Muscle layer of colon (tissue), 2 donors: ENCODE results near the gene SLC2A2.

Experiments
- H3K27ac ChIP-seq: one replicate; pipeline ENCODE4 v1.7.0; 2013; ENCODE audit warnings: low read depth, mild to moderate bottlenecking, low read length, moderate library complexity
- H3K27me3 ChIP-seq, 2 donors: one replicate each; pipeline ENCODE4 v1.7.0; 2013; ENCODE audit warnings: low read length in 2 of 2, mild to moderate bottlenecking in 2 of 2; ENCODE audit not compliant: insufficient read depth in 2 of 2, control insufficient read depth in 1 of 2
- H3K36me3 ChIP-seq: one replicate; pipeline ENCODE4 v1.7.0; 2013; ENCODE audit warnings: mild to moderate bottlenecking, low read length; ENCODE audit not compliant: insufficient read depth
- H3K4me1 ChIP-seq: one replicate; pipeline ENCODE4 v1.7.0; 2013; ENCODE audit warnings: mild to moderate bottlenecking, low read length; ENCODE audit not compliant: insufficient read depth
- H3K4me3 ChIP-seq, 2 donors: one replicate each; pipeline ENCODE4 v1.7.0; 2013; ENCODE audit warnings: low read length in 2 of 2, low read depth in 1 of 2, mild to moderate bottlenecking in 1 of 2, moderate library complexity in 1 of 2
- H3K9ac ChIP-seq: one replicate; pipeline ENCODE4 v1.7.0; 2013; ENCODE audit warnings: low read length
- H3K9me3 ChIP-seq: one replicate; pipeline ENCODE4 v1.7.0; 2013; ENCODE audit warnings: mild to moderate bottlenecking, low read length
- donor health status: abdominal sarcoma.
- donor health status: Adenocarcinoma of cecum.

The SLC2A2 gene

DNA sequence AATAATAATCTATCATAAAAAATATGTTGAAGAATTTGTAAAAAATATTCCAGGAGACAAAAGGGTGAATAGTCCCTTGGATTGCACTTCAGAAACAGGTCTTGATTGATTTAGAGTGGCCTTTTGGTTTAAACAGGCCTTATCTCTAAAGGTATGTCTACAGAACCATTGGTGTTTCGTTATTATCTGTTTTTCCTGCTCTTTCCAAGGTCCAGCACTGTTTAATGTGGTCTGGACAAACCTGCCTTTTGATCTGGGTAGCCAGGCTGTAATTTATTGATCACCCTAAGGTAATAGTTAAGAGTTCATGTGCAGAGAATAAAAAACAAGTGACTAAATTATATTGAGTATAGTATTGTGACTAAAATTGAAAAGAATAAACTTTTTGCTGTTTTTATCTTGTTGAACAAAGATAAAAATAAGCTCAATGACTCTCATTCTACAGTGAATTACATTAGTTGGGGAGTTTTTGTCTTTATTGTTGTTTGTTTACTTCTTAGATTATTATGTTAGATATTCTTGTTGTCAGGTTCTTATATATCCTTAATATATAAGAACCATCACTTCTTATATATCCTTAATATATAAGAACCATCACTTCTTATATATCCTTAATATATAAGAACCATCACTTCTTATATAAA lies 25.1 kb downstream of the SLC2A2 start:
- Histone ChIP-seq H3K9ac (no peak overlapping the region), H3K4me3 (no peak overlapping the region), H3K36me3 (no peaks in the 10 kb centered on the region), H3K4me1 (peaks cover 15% of the 10 kb centered on the region), H3K27ac (no peak overlapping the region), H3K27me3 (no peaks in the 10 kb centered on the region), H3K9me3 (no peaks in the 10 kb centered on the region)

GRCh38 chr3:171000281-171000680 lies 26.2 kb downstream of the SLC2A2 start:
- Histone ChIP-seq H3K36me3 (no peaks in the 10 kb centered on the region), H3K4me3 (no peak overlapping the region), H3K4me1 (peaks cover 15% of the 10 kb centered on the region), H3K27me3 (no peaks in the 10 kb centered on the region), H3K9me3 (no peaks in the 10 kb centered on the region), H3K9ac (no peak overlapping the region), H3K27ac (no peak overlapping the region)

DNA sequence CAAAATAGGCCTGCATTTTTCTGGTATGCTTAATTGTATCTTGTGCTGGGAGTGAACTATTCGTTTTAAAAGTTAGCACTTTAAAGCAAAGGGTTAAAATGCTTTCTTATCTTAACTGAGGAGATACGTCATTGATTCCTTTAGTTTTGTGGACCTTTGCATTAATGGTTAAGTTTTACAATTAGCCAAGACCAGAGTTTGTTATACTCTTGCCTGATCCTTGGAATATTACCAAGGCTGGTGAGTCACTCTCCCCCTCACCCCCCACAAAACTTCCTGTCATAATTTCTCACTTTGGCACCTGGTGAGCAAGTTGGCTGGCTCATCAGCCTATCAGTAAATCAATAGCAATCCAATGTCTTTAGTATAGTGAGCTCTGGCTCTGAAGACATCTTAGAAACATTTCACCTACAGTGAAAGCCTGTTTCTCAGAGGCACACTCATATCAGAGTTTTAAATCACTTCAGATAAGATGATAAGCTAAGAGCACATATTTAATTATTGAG lies 26.7 kb downstream of the SLC2A2 start:
- Histone ChIP-seq H3K27ac (no peak overlapping the region), H3K9ac (no peak overlapping the region), H3K4me1 (peaks cover 15% of the 10 kb centered on the region), H3K36me3 (no peaks in the 10 kb centered on the region), H3K4me3 (no peak overlapping the region), H3K9me3 (no peaks in the 10 kb centered on the region), H3K27me3 (no peaks in the 10 kb centered on the region)

DNA sequence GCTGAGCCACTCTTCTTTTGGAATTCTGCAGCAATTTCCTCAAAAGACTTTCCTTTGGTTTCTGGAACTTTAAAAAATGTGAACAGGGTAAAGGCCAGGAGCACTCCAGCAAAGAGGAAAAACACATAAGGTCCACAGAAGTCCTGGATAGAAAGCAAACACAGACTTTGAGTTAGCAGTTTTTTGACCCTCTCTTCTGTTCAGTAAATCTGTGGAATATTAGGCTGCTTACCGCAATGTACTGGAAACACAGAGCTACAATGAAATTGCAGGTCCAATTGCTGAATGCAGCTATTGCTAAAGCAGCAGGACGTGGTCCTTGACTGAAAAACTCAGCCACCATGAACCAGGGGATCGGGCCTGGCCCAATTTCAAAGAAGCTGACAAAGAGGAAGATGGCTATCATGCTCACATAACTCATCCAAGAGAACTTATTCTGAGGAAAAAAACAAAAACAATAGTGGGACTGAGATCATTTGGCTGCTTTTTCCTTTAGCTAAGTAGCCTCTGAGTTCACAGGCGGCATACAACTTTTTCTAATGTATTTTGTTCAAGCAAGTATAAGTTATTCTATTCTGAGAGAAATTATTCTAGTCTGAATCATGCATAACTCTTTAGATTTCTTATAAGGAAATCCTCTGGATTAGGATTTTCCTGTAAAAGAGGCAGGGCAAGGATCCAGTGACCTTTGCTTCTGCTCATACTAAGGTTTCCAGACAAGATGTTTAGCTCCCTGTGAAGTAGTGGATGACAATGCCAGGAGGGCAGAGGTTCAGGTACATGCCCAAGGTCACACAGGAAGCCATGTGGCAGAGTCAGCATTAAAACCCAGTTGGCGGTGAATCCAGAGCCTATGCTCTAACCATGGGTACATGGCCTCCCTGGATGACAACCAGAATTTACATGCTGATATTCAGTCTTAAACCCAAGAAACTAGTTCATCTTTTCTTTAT lies 28.3 kb downstream of the SLC2A2 start:
- peaks cover 15% of the 10 kb centered on the region for H3K4me1 ChIP-seq
- no peaks in the 10 kb centered on the region for H3K27me3 ChIP-seq
- H3K9me3 ChIP-seq, result no peaks in the 10 kb centered on the region
- no peak overlapping the region for H3K27ac ChIP-seq
- no peak overlapping the region for H3K4me3 ChIP-seq
- H3K9ac ChIP-seq, result no peak overlapping the region
- no peaks in the 10 kb centered on the region for H3K36me3 ChIP-seq

DNA sequence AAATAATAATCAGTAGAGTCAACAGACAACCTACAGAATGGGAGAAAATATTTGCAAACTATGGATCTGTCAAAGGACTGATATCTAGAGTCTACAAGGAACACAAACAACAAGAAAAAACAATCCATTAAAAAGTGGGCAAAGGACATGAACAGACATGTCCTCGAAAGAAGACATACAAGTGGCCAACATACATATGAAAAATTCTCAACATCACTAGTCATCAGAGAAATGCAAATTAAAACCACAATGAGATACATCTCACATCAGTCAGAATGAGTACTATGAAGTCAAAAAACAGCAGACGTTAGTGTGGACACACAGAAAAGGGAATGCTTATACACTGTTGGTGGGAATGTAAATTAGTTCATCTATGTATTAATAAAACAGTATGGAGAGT lies 33.7 kb downstream of the SLC2A2 start:
- no peak overlapping the region for H3K27ac ChIP-seq
- no peak overlapping the region for H3K9ac ChIP-seq
- H3K9me3 ChIP-seq, result no peaks in the 10 kb centered on the region
- H3K4me1 ChIP-seq, result peaks cover 1% of the 10 kb centered on the region
- H3K4me3 ChIP-seq, result no peak overlapping the region
- H3K27me3 ChIP-seq, result no peaks in the 10 kb centered on the region
- no peaks in the 10 kb centered on the region for H3K36me3 ChIP-seq

- Histone ChIP-seq H3K4me3 (no peak overlapping the region), H3K9me3 (no peaks in the 10 kb centered on the region), H3K4me1 (no peaks in the 10 kb centered on the region), H3K36me3 (no peaks in the 10 kb centered on the region), H3K27me3 (no peaks in the 10 kb centered on the region), H3K9ac (no peak overlapping the region), H3K27ac (no peak overlapping the region)
These were observed 34.9 kb downstream of the SLC2A2 start for GRCh38 chr3:170991664-170992063.

DNA sequence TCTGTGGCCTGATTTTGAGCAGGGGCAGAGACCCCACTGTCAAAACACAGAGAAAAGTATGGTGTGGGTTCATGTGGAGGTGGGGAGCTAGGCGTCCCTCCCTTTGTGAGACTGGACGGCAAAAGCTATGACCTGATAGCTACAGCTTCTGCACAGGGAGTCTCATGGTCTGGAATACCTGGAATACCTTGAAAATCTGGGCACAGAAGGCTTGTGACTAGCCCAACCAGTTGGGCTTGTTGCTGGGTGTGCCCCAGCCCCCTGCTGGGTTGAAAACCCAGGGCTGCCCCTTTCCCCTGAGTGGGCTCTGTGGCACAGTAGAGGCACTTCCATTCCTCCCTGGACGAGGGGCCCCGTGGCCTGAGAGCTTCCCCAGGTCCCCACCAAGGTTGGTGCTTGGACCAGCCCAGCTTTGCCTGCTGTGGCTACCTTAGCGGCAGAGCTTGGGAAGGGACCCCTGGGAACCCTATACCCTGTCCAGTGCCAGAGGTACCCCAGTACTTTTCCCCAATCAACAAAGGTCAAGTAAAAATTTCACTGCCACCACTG lies 37.3 kb downstream of the SLC2A2 start:
- H3K36me3 ChIP-seq, result no peaks in the 10 kb centered on the region
- no peak overlapping the region for H3K9ac ChIP-seq
- no peak overlapping the region for H3K27ac ChIP-seq
- no peak overlapping the region for H3K4me3 ChIP-seq
- no peaks in the 10 kb centered on the region for H3K27me3 ChIP-seq
- H3K4me1 ChIP-seq, result no peaks in the 10 kb centered on the region
- no peaks in the 10 kb centered on the region for H3K9me3 ChIP-seq

DNA sequence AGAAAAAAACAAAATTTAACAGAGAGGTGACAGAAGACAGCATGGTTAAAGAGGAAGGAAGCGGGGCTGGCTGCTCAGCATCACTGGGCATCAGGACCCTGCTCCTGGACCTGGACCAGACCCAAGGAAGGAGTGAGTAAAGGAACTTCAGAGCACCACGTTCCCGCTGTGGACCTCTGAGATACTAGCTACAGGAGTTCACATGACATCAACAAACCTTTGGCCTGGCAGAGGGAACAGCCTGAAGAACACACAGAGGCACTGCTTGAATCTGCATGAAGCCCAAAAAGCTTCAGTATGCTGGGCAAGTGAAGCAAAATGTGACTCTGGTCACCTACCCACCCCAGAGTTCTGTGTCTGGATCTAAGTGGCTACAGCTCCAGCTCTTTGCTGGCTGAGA lies 38.1 kb downstream of the SLC2A2 start:
- H3K4me3 ChIP-seq, result no peak overlapping the region
- H3K9me3 ChIP-seq, result no peaks in the 10 kb centered on the region
- H3K9ac ChIP-seq, result no peak overlapping the region
- H3K27me3 ChIP-seq, result no peaks in the 10 kb centered on the region
- H3K27ac ChIP-seq, result no peak overlapping the region
- no peaks in the 10 kb centered on the region for H3K36me3 ChIP-seq
- H3K4me1 ChIP-seq, result no peaks in the 10 kb centered on the region

DNA sequence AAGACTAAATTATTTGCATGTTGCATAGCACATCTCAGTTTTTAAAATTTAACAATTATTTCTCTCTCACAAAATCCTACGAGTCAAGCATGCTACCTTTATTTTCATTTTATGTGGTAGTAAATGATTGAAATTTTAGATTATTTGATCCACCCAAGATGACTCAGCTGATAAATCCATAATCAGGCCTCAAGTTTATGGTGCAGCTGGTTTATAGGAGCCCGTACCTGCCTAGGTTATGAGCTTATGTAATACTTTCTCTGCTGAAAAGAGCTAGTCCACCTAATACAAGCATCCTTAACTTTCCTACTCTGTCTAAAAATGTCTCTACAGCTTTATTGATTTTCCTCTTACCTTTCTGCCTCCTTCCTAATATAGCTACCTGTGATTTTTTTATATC lies 41.2 kb downstream of the SLC2A2 start:
- Histone ChIP-seq H3K36me3 (no peaks in the 10 kb centered on the region), H3K27me3 (no peaks in the 10 kb centered on the region), H3K4me1 (no peaks in the 10 kb centered on the region), H3K4me3 (no peak overlapping the region), H3K9ac (no peak overlapping the region), H3K9me3 (no peaks in the 10 kb centered on the region), H3K27ac (no peak overlapping the region)

- no peaks in the 10 kb centered on the region for H3K9me3 ChIP-seq
- H3K27me3 ChIP-seq, result no peaks in the 10 kb centered on the region
- H3K4me1 ChIP-seq, result no peaks in the 10 kb centered on the region
- H3K4me3 ChIP-seq, result no peak overlapping the region
- H3K36me3 ChIP-seq, result no peaks in the 10 kb centered on the region
- H3K27ac ChIP-seq, result no peak overlapping the region
- H3K9ac ChIP-seq, result no peak overlapping the region
These were observed 43.8 kb downstream of the SLC2A2 start for GRCh38 chr3:170982733-170983132.

DNA sequence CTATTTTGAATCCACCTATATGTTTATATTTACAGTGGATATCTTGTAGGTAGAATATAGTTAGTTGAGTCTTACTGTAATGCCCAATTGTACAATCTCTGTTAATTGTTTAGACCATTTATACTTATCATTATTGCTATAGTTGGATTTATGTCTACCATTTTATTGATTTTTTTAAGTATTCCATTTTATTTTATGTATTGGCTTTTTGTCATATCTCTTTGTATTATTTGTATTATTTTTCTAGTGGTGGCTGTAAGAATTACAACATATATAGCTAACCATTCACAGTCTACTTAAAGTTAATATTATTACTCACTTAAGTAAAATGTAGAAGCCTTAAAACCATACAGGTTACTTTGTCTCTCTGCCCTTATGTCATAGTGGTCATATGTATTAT lies 46.1 kb downstream of the SLC2A2 start:
- H3K27ac ChIP-seq, result no peak overlapping the region
- no peaks in the 10 kb centered on the region for H3K9me3 ChIP-seq
- no peaks in the 10 kb centered on the region for H3K36me3 ChIP-seq
- no peaks in the 10 kb centered on the region for H3K27me3 ChIP-seq
- H3K4me1 ChIP-seq, result no peaks in the 10 kb centered on the region
- H3K9ac ChIP-seq, result no peak overlapping the region
- no peak overlapping the region for H3K4me3 ChIP-seq
